IPS DF 19.7 (cell line): ENCODE results near the gene RGSL1.

ENCODE experiments used
- DNase-seq: peaks from one replicate; pipeline ENCODE4 v3.0.0-alpha.2; 2013; ENCODE audit warnings: low read depth, low spot score

The RGSL1 gene

GRCh38 chr1:182588500-182589396 lies 138.8 kb downstream of the RGSL1 start, which contains the start of gene RNASEL:
Gene RNASEL, minus strand, starts transcription at chr1:182589256. Its CDS starts 2,450 bp downstream, at chr1:182586806.
- no peak for DNase-seq

GRCh38 chr1:182589520-182589919 lies 139.6 kb downstream of the RGSL1 start:
- DNase-seq = no peak

DNA sequence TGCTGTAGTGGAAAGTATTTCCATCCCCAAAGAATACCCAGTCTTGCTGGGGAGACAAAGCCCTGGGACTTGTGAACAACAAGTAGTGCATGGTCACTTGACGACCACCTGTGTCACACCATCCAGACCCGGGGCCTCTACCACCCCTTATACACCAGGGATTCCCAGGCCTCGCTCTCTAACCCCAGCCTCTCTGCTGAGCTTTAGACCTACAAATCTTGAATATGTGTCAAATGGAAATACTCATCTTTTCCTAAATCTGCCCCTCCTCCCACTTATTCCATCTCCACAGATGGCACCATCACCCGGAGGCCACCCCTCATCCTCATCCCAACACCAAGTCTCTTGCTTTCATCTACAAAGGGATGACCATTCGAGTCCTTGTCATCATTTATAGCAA lies 140.0 kb downstream of the RGSL1 start:
- DNase-seq = no peak

GRCh38 chr1:182595641-182596240 lies 145.8 kb downstream of the RGSL1 start:
- no peak for DNase-seq

- no peak for DNase-seq
Measured at GRCh38 chr1:182596934-182597333, 147.0 kb downstream of the RGSL1 start.

GRCh38 chr1:182598296-182598695 lies 148.3 kb downstream of the RGSL1 start:
- DNase-seq = no peak

- no peak for DNase-seq
Measured at GRCh38 chr1:182599339-182599738, 149.4 kb downstream of the RGSL1 start.

DNA sequence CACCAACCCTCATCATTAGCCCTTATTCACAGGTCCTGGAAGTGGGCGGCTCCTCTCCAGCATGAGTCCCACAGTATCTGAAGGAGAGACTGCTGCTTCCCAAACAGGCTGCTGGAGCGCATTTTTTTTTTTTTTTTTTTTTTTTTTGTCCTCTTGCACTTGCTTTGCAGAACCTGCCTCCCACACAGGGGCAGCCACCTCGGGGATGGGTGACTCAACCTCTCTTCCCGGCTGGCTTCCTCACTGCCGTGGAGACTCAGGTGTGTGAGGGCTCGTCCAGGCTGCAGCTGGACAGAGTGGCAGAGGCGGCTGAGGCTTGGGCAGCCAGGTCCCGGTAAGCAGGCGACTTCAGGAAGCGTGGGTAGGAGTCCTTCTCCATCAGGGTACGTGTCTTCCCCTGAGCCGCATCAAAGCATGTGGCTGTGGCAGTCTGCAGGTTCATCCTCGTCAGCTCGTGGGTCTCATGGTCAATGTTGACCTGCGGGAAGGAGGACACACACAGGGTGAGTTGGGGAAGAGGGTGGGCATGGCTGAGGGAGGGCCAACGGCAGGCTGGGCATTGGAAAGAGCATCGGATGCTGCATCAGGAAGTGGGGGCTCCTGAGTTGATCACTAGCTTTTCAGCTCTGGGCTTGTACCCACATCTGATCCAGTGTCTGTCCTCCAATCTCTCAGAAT lies 150.2 kb downstream of the RGSL1 start:
- DNase-seq = no peak

- no peak for DNase-seq
Measured at GRCh38 chr1:182600745-182601415, 150.9 kb downstream of the RGSL1 start.

- no peak for DNase-seq
Measured at GRCh38 chr1:182601416-182601786, 151.5 kb downstream of the RGSL1 start.

- no peak for DNase-seq
Measured at GRCh38 chr1:182601913-182602312, 152.0 kb downstream of the RGSL1 start.

DNA sequence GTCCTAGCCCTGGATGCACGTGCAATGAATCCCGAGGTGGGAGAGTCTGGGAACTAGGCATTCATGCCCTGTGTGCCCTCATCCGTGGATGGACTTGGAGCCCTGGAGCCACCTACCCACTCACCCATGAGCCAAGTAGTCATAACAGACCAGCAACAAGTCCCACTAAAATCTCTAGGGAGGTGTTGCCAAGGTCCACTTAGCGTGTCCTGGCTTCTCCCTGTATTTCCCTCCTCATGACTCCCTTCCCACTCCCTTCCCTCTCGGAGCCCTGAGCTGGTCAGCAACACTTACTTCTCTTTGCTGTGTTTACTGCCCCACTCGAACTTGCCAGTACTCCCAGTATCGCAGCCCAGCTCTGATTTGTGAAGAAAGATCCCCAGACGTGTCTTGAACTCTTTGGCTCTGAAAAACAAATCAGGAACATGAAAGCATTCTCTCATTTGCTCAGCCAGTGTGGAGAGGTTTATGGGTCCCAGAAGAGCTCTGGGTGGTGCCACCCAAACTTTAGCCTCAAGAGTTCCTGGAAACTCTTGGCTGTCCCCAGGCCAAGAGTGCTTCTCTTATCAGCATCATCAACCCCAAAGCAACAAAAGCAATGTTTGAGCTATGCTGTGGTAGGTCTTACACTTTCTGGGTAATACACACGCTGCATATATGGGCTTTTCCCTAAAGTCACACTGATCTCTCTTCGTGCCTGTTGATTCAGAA lies 153.1 kb downstream of the RGSL1 start:
- no peak for DNase-seq

DNA sequence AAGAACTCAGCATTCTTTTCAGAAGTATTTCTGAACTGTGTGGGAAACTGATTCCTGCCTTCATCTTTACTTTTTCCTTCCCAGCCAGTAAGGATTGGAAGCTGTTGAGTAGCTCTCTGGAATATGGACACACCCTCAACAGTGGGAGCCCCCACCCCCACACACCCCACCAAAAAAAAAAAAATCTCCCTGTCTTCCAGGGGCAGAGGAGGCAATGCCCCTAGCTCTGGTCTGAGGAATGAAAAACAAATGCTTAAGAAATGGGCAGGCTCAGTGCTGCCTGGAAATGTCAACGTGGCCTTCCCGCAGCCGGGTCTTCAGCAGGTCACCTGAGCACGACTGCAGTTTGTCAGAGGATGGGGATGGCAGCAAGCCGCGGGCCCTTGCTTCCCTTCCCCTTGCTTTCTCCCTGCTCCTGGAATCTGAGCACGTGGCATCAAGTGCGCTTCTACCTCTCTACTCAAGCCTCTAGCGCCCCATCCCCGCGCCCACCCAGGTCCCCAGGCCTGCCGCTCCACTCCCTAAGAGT lies 153.8 kb downstream of the RGSL1 start:
- DNase-seq = no peak

GRCh38 chr1:182604175-182605164 lies 154.5 kb downstream of the RGSL1 start, which contains the start of gene RGS16:
Gene RGS16, minus strand, starts transcription at chr1:182604389. Its CDS starts 130 bp downstream, at chr1:182604259.
- no peak for DNase-seq

DNA sequence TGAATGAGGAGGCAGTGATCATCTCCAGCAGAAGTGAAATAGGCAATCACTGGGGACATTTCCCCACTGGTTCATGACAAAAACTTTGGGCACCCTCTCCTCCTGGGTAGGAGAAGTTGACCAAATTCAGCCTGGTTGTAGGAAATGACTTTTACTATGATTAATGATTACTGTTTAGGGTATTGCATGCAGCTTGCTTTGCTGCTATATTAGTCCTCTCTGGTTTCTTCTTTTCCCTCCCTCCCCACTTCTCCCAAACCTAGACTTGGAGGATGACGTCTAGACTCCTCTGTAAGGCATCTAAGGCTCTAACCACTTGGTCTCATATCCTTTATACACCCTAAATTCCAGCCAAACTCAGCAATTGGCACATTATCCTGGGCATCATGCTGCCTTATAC lies 157.6 kb downstream of the RGSL1 start:
- DNase-seq = no peak

DNA sequence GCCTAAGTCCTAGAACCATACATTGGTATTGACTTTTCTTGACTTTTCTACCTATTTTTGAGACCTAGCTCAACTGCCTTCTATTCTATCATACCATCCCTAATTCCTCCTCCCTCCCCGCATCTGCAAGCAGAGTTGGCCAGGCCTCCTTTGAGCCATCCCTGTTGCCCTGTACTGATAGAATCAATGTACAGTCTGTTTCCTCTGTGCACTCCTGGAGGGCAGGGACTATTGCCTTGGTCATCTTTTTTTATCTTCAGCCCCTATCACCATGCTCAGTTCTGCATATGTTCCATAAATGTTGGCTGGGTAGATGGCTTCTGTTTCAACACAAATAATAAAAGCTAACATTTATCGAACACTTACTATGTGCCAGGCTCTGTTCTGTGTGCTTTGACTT lies 158.3 kb downstream of the RGSL1 start:
- no peak for DNase-seq

GRCh38 chr1:182608845-182609610 lies 159.1 kb downstream of the RGSL1 start:
- no peak for DNase-seq
